NCI-H2196 treated with DMSO at 0.1 percent for 48 hours (cell line): ENCODE measurements around the gene TMEM145.
A peak's percentile ranks its signal among the peaks of the same experiment; 100 is the strongest.

Experiments used
- DNase-seq: peaks from one replicate; lab custom pipeline; 2025; ENCODE audit not compliant: unreplicated experiment; lab: John Stamatoyannopoulos, UW

TMEM145 gene

GRCh38 chr19:42277821-42278451 is 35.2 kb upstream of the TMEM145 start:
- DNase-seq = peak; percentile 32

DNA sequence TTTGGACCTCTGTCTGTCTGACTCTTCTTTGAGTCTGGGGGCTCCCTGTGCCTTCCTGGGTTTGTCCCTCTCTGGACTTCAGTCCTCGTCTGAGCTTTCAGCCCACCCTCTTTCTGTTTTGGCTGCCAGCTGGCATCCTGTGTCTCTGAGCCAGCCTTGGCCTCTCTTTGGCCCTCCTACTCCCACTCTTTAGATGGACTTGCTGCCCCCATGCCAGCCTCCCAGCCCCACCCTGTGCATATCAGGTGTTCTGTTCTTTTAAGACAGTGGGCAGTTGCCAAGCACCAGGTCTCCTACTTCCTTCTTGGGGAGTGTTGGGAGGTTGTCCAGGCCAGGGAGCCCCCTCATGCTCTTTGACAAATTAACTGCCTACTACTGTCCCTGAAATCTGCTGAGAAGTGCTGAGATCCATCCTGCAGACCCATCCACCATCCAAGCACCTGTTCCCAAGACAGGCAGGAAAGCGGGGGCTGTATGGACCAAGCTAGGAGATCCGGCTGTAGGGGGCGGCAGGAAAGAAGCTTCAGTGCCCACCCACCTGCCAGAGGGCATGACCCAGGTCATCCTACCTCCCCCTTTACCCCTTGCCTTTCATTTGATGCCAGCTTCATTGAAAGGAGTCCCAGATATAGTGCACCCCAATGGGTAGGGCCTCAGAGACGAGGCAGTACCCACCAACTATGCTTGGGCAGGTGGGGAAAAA is 34.5 kb upstream of the TMEM145 start:
- DNase-seq = no peak

GRCh38 chr19:42279155-42279901 is 33.8 kb upstream of the TMEM145 start:
- DNase-seq = no peak

DNA sequence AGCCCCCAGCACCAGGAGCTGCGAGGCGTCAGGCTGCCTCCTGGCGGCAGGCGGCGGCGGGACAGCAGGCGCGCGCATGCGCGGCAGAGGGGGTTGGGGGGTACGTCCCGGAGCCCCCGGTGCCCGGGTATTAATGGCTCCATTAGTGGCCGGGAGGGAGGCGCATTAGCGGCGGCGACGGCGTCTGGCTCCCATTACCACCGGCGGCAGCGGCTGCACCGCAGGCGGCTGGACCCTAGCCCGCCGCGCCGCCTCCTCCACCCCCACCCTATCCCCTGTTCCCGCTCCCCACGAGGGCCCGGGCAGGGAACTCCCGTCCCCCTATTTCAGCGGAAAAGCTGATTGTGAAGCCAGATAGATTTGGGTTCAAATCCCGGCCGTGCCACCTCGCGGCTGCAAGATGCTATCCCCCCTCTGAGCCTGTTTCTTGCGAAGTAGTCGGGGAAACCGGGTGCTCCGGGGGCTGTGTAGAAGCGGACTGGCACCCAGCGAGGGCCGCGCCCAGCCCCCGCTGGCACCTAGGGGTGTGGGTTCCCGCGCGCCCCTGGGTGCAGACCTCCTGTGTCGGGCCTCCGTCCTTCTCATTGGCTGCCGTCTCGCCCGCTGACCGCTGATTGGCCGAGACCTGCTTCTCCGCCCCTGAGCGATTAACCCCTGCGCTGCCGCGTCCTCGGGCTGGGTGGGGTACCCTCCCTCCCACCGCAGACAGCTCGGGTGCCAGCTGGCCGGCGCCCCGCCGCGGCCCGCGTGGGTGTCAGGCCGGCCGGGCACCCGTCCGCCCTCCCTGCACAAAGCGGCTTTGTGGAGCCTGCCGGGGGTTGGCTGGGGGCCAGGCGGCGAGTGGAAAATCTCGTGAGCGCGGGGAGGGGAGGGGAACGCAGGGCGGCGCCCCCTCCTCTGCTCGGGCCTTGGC is 33.0 kb upstream of the TMEM145 start:
- peak; percentile 82 for DNase-seq

DNA sequence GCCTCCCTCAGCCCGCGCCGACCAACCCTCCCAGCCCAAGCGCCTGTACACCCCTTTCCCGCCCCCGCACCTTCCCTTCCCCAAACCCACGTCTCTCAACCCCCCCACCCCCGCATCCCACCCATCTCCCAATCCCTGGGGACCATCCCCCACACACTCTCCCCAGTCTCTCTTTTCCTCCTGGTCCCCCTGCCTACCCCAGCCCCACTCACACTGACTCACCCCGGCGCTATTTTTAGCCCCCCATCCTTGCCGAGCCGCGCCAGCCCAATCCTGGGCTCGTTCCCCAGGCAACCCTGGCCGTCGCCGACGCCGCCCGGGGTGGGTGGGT is 32.3 kb upstream of the TMEM145 start:
- DNase-seq = no peak

- DNase-seq = no peak
These were observed 31.8 kb upstream of the TMEM145 start for GRCh38 chr19:42281146-42281826.

DNA sequence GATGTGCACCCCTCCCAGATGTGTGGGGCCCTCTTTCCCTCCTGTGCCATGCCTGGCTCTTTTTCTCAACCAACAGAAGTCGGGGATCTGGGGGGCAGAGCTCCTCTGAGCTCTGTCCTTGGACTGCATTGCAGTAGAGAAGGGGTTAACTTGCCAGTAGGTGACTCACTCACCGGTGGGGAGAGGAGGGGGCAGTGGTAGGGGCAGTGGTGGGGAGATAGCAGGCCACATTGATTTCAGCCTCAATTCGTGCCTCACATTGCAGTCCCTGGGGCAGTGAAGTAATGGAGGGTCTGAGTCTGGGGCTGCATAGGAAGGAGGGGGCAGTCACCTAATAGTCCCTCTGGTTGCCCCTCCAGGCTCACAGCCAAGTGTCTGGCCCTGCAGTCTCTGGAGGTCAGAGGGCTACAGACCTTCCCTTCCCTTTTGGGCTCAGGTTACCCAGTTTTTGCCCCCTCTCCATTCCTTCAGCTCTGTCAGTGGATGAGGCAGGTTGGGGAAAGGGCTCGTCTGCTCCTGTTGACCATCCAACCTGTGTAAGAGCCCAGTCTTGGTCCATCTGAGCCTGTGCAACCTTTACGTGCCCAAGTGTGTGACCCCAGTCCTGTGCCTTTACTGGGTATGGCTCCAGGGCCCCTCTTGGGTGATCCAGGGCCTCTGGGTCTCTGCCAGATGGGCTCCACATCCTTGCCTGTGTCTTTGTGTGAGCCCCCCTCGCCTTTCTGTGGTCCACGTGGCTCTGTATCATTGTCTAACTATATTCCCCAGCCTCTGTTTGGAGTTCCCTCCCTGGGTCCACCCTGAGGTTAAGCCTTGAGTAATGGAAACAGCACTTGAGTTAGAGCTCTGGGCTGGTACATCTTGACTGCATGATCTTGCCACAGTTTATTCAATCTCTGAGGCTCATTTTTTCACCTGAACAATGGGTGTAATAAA is 31.0 kb upstream of the TMEM145 start:
- DNase-seq = no peak

- no peak for DNase-seq
These were observed 30.3 kb upstream of the TMEM145 start for GRCh38 chr19:42282819-42283187.

GRCh38 chr19:42283188-42284065 is 29.7 kb upstream of the TMEM145 start:
- peak; percentile 88 for DNase-seq

DNA sequence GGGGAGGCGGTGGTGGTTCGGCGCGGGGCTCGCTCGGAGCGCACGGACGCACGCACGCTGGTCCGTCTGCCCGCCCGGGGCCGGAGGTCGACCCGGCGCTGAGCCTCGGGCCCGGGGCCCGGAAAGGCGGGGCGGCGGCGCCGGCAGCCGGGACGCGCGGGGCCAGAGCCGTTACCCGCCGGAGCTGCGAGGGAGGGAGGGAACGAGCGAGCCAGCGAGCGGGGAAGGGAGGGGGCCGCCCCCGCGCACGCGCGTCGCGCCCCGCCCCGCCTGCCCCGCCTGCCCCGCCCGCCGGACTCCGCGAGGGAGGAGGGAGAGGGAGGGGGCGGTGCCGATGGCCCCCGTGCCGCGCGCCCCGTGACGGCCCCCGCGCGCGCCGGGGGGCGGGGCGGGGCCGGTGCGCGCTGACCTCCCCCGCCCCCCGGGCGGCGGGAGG is 29.0 kb upstream of the TMEM145 start:
- DNase-seq = peak; percentile 67

DNA sequence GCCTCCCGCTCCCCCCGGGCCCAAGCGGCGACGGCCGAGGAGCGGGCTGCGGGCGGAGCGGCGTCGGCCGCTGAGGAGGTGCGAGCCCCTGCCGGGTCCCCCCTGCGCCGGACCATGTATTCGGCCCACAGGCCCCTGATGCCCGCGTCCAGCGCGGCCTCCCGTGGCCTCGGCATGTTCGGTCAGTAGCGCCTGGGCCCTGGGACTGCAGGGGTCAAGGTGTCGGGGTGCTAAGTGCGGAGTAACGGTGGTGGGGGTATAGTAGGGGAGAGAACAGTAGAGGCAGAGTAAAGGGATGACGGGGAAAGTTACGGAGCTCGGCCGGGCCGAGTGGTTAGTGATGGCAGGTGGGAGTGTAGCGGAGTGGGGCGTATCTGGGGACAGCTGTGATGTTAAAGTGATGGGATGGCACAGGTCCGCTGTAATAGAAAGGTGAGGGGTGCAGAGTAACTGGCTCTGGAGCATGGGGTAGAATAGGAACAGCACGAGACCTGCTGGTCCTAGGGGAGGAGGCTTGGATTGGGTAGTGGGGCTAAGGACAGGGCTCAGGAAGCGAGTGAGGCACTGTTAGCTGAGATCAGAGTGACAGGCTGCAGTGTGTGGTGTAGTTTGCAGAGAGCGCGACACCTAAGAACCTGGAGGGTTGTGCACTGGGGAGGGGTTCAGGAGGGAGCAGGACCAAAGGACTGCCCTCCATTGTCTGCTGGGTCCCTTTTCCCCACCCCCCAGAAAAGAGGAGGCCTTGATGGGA is 28.3 kb upstream of the TMEM145 start:
- DNase-seq = no peak

- DNase-seq = no peak
These were observed 27.6 kb upstream of the TMEM145 start for GRCh38 chr19:42285541-42285941.

DNA sequence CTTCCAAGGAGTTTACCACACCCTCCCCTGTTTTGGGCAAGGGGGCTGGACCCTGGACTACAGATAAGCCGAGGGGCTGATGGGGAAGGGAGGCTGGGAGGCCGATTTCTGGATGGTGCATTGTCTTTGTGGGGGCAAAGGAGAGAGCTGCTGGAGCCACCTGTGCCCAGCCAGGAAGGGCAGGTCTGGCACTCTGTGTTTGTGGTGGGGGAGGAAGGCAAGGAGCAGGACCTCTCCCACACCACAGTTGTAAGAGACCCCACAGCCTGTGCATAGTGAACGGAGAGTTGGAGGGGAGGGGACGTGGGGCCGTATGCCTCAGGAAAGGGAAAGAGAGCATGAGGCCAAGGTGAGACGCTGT is 27.1 kb upstream of the TMEM145 start:
- no peak for DNase-seq

GRCh38 chr19:42286349-42287016 is 26.6 kb upstream of the TMEM145 start:
- DNase-seq = no peak

DNA sequence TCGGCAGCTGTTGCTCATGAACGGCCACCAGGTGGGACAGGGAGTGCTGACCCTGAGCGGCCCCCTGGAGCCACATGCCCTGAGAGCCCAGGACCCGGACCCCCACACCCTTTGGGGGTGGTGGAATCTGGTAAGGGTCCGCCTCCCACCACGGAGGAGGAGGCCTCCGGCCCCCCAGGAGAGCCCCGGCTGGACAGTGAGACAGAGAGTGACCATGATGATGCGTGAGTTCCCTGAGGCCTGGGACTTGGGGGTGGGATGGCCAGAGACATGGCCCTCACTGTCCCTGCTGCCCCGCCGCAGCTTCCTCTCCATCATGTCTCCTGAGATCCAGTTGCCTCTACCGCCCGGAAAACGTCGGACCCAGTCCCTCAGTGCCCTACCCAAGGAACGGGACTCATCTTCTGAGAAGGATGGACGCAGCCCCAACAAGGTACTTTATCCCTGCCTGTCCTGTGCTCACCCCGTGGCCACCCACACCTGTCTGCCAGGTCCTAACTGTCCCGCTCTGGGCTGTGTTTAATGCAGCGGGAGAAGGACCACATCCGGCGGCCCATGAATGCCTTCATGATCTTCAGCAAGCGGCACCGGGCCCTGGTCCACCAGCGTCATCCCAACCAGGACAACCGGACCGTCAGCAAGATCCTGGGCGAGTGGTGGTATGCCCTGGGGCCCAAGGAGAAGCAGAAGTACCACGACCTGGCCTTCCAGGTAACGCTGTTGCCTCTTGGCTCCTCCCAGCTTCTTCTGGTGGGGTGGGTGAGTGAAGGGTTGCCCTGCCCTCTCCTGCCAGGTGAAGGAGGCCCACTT is 25.9 kb upstream of the TMEM145 start:
- DNase-seq = no peak

- no peak for DNase-seq
These were observed 25.3 kb upstream of the TMEM145 start for GRCh38 chr19:42287827-42288107.

- no peak for DNase-seq
These were observed 24.7 kb upstream of the TMEM145 start for GRCh38 chr19:42288387-42288786.
